Measurements from ENCODE around the gene C1QTNF8.
A peak's percentile ranks its signal among the peaks of the same experiment; 100 is the strongest.

The C1QTNF8 gene

GRCh38 chr16:1045993-1046911 is 49.8 kb downstream of the C1QTNF8 start:
- DNase-seq (ENCODE audit: low spot score) = no peak

- DNase-seq (ENCODE audit: low spot score) = no peak
Measured at GRCh38 chr16:1045310-1045992, 50.6 kb downstream of the C1QTNF8 start.

- no peak for DNase-seq (ENCODE audit: low spot score)
Measured at GRCh38 chr16:1044460-1045309, 51.4 kb downstream of the C1QTNF8 start.

- no peak for DNase-seq (ENCODE audit: low spot score)
Measured at GRCh38 chr16:1043881-1044451, 52.1 kb downstream of the C1QTNF8 start.

- peak; percentile 60 for DNase-seq (ENCODE audit: low spot score)
Measured at GRCh38 chr16:1042866-1043265, 53.2 kb downstream of the C1QTNF8 start.

GRCh38 chr16:1042049-1042744 is 53.8 kb downstream of the C1QTNF8 start:
- no peak for DNase-seq (ENCODE audit: low spot score)

GRCh38 chr16:1040346-1040745 is 55.7 kb downstream of the C1QTNF8 start:
- no peak for DNase-seq (ENCODE audit: low spot score)

GRCh38 chr16:1039762-1040161 is 56.3 kb downstream of the C1QTNF8 start:
- no peak for DNase-seq (ENCODE audit: low spot score)

GRCh38 chr16:1038932-1039331 is 57.1 kb downstream of the C1QTNF8 start:
- no peak for DNase-seq (ENCODE audit: low spot score)
